Right ventricle myocardium superior (tissue), 1 donor: ENCODE measurements around the gene LYSET. TPM values are rescaled to one million over a fixed set of nuclear protein-coding genes. Genes with fewer than 3 reads are reported as not detected.
"Not testable (repeated sequence)": the region's sequence is repeated elsewhere in the genome, so short reads cannot be mapped to it uniquely, and the experiment has no call there.

Experiments used
- ATAC-seq: fragments of 200-7000 bp; cut with Tn5 transposase; one replicate; pipeline ENCODE4 v1.9.1; 2020; ENCODE audit warnings: mild to moderate bottlenecking; ENCODE audit not compliant: poor library complexity
- DNase-seq: peaks from one replicate; pipeline ENCODE4 v3.0.0-alpha.2; 2020
- intact Hi-C: fragments of 100-400 bp; cut with DNase I; formaldehyde crosslinking; loops from one replicate; pipeline ENCODE4 v1.11.2; 2022
- total RNA-seq: library from RNA; stranded (reverse); fragmentation: NEBNext Ultra II Directional; extraction: Animal tissue kit (Norgen Biotek cat#: 25700); gene quantifications from one replicate; pipeline ENCODE4 v1.2.1, GENCODE V29; 2021
- donor health status: DM: no; HTN: yes; CAD: no; lungs with severe emphysema.

The LYSET gene
- total RNA-seq, 1 donor from 2014 or later, result 21.0 TPM

- ATAC-seq (peak; percentile 76), DNase-seq (peak; percentile 71)
- intact Hi-C loops, result no loop called here
These were observed 22.6 kb downstream of the LYSET start for GRCh38 chr14:93207468-93208308.

GRCh38 chr14:93212432-93212831, 27.3 kb downstream of the LYSET start:
- ATAC-seq (no peak), DNase-seq (no peak)
- intact Hi-C loops, result no loop called here

DNA sequence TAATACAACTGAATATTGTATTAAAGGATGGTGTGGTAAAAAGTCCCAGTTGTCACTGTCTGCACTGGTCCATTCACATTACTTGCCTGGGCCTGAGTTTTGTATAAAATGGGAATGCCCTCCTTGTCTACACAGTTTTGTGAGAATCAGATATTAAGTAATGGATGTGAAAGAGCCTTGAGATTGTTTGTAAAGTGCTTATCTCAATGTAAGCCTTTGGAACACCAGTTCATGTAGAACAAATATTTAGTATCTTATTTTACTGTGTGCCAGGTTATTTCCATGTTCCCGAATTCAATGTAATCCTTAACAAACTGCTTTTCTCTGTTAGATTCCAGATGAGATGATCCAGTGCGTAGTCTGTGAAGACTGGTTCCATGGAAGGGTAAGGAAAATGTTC, 29.5 kb downstream of the LYSET start:
- intact Hi-C loops, result no loop called here
- DNase-seq (no peak), ATAC-seq (no peak)

DNA sequence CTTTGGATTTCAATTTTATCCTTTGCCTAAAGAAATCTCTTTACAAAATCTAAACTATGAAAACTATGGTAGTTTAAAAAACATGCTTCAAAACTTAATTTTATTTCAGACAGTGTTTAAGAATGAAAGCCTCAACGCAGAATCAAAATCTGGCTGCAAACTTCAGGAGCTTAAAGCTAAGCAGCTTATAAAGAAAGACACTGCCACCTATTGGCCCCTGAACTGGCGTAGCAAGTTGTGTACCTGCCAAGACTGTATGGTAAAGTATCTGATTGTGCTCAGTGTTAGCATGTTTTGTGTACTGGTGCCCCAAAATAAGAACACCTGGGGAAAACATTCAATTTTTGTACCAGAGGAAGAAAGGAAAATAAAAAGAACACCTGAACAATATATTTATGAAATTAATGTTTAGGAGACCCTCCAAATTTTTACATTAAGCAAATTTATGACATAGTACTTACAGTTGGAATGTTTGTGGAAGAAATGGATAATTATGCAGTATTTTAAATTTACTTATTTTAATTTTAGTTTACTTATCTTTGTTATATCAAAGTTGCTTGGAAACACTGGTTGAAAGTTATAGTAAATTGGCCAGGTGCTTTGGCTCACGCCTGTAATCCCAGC, 34.1 kb downstream of the LYSET start:
- intact Hi-C loops, result no loop called here
- no peak for DNase-seq
- peak; percentile 65 for ATAC-seq

DNA sequence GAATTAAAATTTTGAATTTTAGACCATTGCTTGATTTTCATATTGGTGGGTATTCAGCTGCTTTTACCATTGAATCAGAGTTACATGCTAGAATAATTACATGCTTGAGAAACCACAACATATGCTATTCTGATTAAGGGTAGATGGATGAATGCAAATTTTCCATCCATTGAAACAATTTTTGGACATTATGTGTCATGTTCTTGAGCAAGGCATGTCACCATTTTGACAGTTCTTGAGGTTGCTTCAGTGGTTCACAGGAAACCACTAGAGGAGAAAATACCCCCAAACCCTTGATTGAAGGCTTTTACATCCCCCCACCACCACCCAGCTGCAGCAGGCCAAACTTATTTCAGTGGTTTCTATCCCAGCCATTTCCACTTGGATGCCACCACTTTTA, 35.4 kb downstream of the LYSET start:
- intact Hi-C loops, result no loop called here
- ATAC-seq, result no peak
- no peak for DNase-seq

- intact Hi-C loops, result no loop called here
- ATAC-seq (no peak), DNase-seq (peak; percentile 50)
These were observed 38.4 kb downstream of the LYSET start for GRCh38 chr14:93223565-93223964.

GRCh38 chr14:93228550-93228949, 43.4 kb downstream of the LYSET start:
- intact Hi-C loops, result no loop called here
- ATAC-seq (no peak), DNase-seq (no peak)

GRCh38 chr14:93230539-93230938, 45.4 kb downstream of the LYSET start:
- intact Hi-C loops, result no loop called here
- DNase-seq, result no peak
- no peak for ATAC-seq

DNA sequence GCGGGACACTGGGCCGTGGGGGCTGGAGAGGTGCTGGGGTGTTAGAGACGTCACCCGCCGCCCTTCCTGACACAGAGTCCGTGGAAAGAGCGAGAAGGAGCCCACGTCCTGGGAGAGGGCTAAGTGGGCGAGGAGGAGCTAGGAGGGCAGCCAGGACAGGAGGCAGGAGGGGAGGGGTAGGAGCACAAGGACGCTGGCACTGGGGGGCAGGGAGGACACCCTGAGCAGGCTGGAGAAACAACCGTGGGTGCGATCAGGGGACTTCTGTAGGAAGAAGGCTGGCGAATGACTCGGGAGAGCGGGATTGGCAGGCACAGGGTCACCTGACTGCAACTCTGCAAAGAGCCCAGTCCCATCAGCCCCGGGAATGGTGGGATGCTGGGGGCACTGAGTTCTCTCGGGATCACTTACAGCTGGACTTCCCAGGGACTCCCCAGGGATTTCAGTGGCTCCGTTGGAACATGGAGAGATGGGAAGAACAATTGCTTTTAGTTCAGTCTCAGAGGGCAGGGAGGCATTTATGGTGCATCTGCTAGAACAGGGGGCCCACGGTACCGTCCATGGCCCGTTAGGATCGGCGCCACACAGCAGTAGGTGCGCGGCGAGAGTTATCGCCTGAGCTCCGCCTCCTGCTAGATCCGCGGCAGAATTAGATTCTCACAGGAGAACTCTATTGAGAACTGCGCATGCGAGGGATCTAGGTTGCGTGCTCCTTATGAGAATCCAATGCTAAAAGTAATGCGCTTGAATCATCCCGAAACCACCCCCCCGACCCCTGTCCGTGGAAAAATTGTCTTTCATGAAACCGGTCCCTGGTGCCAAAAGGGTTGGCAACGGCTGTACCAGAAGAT, 46.2 kb downstream of the LYSET start:
- ATAC-seq, result peak; percentile 75

GRCh38 chr14:93232159-93232558, 47.0 kb downstream of the LYSET start:
- ATAC-seq (no peak), DNase-seq (no peak)
- intact Hi-C loops, result no loop called here

More for the DNA sequence above, 46.2 kb downstream of the LYSET start:
- DNase-seq, result no peak
- intact Hi-C loops, result no loop called here

GRCh38 chr14:93233078-93233477, 48.0 kb downstream of the LYSET start:
- intact Hi-C loops, ATAC-seq, DNase-seq: not testable (repeated sequence)

- ATAC-seq (no peak), DNase-seq (no peak)
- intact Hi-C loops, result no loop called here
These were observed 49.7 kb downstream of the LYSET start for GRCh38 chr14:93234798-93235197.

Other genes with a start within 250 kb of the LYSET start
- gene ITPK1, start 69.4 kb upstream of the LYSET start, total RNA-seq, result 115 TPM
- gene MOAP1, start 420 bp upstream of the LYSET start, total RNA-seq, result 55.9 TPM
- 16.3 TPM for gene GON7, start 21.7 kb downstream of the LYSET start, total RNA-seq
- gene UBR7, start 21.9 kb downstream of the LYSET start, total RNA-seq, result 16.1 TPM
- 15.9 TPM for gene BTBD7, start 147.7 kb downstream of the LYSET start, total RNA-seq
- gene COX8C, start 161.9 kb downstream of the LYSET start, total RNA-seq, result 0.94 TPM
- gene UNC79, start 245.6 kb downstream of the LYSET start, total RNA-seq, result 0.22 TPM